Tongue (tissue), 2 donors: Measurements from ENCODE around the gene GNAO1. TPM values are rescaled to one million over a fixed set of nuclear protein-coding genes. Genes with fewer than 3 reads are reported as not detected.
A peak's percentile ranks its signal among the peaks of the same experiment; 100 is the strongest.

Experiments
- DNase-seq: peaks from one replicate; pipeline ENCODE4 v3.0.0-alpha.2; 2015
- total RNA-seq: library from RNA; depleted of rRNA; stranded (reverse); fragments of >200 nt; gene quantifications from one replicate; pipeline ENCODE4 v1.2.3, GENCODE V29; 2014

The GNAO1 gene
- total RNA-seq, 1 donor from 2014 or later = 3.9 TPM

DNA sequence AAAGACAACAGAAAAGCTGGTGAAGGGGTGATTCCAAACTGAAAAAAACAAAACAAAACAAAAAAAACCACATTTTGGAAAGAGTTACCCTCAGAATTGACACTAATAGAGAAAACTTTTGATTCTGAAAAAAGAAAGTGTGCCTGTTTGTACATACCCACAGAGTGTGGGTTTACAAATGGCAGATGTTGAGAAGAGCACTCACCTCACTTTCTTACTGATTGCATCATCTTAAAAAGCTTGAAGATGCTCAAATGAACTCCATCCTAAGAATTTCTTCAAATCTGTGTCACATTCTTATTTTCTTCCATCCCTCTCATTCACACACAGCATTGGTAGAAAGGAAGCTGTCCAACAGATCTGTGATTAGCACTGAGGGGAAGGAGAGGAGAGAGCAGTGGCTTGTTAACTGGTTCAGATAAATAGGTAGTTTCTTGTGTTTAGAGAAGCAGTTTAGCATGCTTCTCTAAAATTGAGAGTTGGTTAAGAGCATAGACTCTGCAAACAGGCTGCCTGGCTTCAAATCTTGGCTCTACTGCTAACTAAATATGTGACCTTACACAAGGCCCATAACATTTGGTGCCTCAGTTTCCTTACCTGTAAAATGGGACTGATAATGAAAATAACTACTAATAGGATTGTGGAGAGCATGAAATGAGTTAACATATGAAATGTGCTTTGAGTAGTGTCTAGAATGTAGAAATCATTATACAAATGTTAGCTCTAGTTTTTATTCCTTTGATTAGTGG, 6.9 kb downstream of the GNAO1 start:
- DNase-seq = no peak

DNA sequence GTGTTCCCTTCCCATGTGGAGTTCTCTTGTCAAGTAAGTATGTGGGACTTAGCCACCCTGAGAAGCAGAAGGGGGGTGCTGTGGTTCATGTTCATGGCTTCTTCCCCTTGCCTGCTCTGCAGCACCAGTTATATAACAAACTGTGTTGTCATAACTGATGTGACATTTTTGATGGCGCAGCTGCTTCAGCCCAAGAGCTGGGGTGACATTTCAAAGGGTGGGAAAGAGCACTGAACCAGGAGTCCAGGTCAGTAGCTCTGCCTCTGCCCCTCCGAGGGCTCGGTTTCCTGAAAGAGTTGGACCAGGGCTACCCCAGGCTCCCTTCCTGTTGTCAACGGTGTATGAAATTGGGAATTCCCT, 7.4 kb downstream of the GNAO1 start:
- DNase-seq = no peak

DNA sequence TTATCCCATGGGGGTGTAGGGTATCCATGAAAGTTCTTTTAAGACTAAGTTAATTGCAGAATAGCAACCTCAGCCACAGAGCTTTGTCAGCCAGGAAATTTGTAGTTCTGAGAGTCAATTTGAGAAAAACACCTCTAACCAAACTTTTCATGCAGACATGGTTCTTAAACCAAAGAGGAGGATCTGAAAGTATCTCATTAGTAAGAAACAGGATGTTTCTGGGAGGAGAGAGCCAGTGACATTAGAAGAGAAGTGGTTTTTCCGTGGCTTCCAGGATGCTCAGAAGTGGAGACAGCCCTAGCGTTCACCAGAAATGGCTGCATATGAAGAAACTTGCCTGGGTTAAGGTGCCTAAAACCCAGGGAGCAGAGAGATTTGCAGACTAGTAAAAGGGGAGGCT, 7.9 kb downstream of the GNAO1 start:
- no peak for DNase-seq

DNA sequence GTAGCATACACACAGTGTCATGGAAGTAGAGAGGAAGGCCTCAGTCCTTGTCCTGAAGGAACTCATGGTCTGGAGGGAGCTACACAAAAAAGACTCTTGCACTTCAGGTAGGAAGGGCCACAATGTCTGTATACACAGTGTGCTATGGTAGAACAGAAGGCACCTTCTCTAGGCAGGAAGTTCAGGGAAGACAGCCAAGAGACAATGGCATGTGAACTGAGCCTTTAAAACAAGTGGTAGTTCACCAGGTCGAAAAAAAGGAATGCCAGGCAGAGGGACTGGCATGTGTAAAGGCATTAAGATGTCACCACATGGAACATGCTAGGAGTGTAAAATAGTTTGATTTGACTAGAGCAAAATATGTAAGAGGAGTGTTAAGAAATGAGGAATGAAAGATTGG, 9.7 kb downstream of the GNAO1 start:
- DNase-seq = no peak

DNA sequence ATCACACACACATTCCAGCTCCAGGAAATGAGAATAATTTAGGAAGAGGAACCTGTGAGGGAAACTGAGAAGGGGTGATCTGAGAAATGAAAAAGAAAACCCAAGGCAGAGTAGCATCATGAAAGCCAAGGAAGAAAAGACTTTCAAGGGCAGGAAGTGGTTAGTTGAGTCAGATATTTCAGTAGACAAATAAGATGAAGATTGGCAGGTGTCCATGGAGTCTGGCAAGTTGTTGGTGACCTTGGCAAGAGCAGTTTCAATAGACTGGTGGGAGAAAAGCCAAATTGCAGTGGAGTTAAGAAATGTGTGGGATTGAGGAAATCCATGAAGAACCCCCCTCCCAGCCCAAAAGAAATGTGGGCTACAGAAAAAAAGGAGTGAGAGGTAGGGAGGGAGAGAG, 10.7 kb downstream of the GNAO1 start:
- no peak for DNase-seq

DNA sequence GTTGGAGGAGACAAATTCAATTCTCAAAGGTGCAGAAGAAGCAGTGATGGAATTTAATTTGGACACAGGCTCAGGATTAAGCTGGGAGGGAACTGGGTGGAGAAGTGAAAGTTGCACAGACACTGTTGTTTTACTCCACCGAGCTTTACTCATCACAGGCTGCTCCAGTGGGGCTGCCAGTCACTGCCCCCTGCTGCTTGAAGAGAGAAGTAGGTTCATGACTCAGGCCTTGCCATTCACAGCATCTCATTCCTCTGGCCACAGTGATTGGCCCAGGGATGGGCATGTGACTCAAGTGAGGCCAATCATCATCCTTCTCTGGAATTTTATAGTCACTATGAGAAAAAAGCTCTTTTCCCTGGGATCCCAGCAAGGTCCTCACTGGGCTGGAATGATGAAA, 11.8 kb downstream of the GNAO1 start:
- DNase-seq = peak; percentile 3

DNA sequence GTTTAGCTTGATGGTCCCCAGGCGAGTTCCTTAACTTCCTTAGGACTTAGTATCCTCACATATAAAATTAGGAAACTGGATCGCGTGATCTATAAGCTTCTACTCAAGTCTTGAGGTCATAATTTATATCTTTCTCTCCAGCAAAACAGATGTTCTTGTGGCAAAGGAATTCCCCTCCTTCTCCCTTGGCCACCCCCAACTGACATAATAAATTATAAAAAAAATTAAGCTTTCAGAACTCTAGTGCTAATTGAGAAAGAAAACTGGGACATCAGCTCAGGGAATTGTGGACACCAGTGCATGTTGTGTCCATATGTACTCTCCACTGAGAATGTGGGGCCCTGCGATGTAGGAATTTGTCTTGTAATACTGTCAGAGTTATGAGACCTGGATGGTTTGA, 13.5 kb downstream of the GNAO1 start:
- DNase-seq = no peak

DNA sequence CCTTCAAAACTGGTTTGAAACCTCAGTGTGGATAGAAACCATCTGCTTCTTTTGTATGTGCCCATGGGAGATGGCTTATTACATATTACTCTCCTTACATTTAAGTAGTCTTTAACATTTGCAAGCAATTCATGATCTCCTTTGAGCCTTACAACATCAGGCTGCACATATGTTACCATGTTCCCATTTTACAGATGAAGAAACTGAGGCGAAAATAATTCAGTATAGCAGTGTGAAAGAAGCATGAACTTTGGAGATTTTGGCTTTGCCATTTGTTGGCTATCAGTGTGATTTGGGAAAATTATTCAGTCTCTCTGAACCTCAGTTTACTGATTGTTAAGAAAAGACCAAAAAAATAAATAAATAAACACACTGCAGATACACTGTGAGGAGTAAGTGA, 15.7 kb downstream of the GNAO1 start:
- DNase-seq = no peak

DNA sequence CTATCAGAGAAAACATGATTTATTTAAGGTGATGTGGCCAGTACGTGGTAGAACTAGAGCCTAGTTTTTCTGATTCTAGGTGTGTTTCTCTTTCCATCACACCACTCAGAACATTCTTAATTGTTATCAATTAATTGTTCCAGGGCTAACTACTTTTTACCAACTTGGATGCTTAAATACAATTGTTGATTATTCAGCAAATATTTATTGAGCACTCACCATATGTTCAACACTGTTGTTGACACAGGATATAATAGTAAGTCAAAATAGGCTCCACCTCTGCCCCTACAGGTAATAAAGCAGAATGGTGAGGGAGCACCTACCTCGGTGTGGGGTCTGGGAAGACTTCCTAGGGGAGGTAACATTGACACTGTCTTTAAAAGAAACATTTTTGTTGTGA, 16.1 kb downstream of the GNAO1 start:
- no peak for DNase-seq

DNA sequence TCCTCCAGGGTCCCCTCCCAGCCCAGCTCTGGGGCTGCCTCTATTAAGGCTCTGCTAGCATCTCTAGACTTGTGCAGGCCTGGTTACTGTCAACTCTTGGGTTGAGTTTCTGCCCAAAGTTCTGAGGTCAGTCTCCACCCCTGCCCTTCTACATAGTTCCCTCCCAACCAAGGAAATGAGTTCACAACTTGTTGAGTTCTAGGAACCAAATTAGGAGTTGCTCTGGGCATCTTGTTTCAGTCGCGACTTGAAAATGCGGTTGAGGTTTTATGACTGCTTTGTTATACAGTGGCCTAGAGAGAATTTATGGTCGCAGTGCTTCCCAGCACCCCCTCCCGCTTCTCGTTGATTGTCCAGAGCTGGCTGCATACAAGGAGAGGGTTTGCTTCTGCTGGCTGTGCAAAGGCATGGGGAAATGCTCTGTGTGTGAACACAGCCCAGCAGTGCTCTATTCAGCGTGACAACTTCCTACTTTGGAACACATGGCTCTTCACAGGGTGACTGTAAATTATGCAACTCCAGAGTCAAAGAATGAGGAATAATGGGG, 20.2 kb downstream of the GNAO1 start:
- DNase-seq = no peak

DNA sequence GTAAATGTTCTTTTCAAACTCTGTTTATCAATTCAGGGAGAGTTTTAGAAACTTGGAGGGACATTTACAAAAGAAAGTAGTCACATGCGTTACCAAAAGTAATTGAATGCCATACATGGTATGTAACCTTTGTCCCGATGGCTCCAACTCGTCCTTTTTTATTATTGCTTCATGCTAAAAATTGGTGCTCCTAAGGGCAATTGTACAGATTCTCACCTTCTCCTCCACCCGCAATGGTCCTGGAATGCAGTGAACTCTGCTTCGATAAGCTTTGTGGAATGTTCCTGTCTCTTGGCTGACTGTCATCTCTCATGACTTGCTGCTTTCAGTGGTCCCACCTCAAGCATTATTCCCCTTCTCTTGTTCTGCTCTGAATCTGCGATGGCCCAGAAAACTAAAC, 20.9 kb downstream of the GNAO1 start:
- DNase-seq = no peak

DNA sequence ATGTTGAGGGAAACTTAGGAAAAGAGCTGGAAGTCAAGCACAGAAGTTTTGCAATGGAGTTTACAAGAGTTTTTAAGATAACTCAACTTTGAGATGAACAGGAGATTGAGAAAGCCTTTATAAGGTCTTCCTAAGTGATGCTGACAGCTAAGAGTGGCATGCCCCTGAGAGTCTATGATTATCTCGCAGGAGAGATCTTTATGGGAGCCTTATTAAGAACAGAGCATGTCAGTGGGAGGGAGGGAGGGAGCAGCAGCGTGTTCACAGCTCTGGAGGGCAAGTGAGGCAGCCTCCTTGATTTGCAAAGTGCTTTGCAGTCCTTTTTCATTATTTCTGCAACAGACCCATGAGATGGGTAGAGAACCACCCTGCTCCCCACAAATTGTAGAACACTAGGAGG, 30.7 kb downstream of the GNAO1 start:
- DNase-seq = no peak

DNA sequence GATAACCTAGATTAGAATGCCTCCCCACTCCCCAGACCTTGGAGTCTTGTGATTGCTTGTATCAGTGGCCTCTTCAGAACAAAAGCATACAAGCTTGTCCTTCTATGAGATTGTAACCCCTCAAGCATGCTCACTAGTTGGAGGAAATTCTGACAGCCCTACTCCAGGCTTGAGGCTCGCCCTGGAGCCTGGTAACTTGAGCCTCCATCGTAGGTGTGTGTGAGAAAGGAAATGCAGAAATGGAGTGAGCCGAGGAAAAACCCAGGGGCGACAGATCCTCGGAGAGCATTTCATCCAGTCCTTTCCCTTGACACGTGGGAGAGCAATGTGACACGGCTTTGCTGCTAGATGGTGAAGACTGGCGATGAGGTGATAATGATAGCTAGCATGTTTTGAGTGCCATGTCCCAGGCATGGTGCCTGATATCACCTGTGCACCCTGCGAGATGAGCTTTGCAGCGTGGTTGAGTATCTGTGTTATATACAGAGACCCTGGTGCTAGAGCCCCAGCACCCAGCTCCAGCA, 31.2 kb downstream of the GNAO1 start:
- no peak for DNase-seq

DNA sequence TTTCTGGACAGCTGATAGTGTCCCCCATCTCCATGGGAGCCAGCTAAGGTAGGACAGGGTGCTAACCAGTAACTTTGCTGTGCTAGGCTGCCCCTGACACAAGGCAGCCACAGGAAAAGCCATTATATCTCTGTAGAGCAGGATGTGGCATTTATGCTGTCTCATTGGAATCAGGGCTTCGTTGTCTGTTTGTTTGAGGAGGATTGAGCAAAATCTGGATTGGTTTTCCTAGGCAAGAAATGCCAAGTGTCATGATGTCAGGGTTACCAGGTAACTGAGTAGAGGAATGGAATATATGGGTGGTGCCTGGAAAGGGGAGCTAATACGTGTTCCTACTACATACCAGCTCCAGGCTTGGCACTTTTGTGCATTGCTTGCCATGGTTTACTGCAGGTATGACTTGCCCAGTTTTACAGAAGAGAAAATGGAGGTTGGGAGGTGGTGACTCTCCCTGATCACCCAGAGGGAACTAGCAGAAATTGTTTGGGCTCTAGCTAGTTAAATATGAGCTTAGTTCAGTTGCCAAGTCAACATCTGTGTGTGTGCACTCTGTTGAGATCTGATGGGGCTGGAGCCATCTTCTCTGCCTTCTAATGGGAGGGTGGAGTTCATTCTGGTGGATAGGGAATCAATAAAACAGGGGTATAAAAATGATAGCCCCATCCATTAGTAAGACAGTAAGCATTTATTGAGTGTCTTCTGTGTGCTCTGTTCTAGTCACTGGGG, 33.9 kb downstream of the GNAO1 start:
- DNase-seq = no peak

DNA sequence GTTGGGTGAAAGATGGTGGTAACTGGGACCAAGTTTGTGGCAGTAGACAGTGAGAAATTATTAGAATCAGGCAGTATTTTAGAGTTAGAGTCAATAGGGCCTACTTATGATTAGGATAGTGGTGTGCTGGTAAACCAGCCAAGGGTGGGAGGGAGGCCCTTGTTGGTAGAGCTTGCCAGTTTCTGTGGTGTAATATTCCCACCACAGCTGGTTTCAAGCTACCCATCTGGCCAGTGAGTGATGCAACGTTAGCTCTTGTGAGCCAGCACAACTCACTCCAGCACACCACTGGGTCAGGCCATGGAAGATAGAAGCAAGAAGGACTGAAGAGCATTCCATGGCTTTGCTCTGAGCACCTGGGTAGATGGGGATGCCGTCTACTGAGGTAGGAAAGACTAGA, 34.9 kb downstream of the GNAO1 start:
- no peak for DNase-seq

DNA sequence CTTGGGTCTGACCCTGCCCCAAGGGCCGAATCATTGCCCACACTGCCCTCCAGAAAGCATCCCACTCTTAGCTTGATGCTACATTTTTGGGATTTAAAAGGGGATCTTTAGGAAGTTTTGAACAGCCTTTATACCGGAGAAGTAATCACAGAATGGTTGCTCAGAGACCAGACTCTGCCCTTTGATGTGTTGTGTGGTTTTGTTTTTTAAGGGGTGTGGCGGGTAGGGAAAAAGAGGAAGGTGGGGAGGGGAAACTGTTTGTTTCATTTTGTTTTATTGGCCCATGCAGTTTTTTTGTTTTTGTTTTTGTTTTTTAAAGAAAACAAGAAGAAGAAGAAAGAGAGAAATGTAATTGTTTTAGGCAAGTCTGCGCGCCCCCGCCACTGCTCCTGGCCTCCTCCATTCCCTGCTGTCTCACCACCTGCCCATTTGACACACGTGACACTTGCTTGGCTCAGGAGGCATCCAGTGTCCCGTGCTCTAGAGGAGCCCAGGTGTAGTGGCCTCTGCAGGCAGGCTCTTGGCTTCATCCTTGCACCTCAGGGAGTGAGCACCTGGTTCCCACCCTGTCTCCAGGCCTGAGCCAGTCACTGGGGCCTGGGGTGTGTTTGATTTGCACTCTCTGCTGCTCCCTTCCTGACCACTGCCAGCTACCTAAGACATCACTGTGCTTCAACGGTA, 35.7 kb downstream of the GNAO1 start:
- no peak for DNase-seq

DNA sequence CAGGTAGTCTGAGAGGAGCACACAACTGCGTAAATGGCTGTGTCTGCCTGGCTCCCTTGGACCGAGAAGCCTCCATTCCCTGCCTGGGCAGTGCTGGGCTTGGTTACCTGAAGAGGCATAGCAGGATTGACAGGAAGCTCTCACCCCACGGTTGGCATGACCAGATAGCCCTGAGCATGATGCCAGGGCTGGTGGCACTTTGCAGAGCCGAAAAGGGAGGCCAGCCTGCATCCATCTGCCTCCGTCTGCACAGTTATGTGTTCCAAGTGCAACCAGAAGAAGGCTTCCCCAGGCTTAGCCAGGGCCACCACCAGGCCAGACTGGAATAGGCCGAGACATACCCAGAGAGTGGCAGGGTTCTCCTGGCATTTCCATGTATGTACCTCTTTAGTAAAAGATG, 36.6 kb downstream of the GNAO1 start:
- no peak for DNase-seq

DNA sequence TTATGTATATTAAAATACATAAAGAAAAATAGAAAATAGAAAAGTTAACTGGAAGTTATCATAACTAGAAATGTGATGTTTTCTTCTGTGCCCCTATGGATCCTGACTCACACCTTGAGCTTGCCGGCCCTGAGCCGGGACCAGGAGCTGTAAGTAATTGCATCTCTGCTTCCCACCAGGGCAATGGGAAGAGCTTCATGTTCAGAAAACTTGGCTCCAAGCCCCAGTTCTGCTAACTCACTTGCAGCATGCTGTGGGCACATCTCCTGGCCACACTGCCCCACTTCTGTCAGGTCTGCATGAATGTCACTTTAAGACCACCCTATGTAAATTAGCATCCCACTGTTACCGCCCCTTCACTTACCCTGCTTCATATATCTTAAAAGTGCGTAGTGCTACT, 37.2 kb downstream of the GNAO1 start:
- DNase-seq = no peak

DNA sequence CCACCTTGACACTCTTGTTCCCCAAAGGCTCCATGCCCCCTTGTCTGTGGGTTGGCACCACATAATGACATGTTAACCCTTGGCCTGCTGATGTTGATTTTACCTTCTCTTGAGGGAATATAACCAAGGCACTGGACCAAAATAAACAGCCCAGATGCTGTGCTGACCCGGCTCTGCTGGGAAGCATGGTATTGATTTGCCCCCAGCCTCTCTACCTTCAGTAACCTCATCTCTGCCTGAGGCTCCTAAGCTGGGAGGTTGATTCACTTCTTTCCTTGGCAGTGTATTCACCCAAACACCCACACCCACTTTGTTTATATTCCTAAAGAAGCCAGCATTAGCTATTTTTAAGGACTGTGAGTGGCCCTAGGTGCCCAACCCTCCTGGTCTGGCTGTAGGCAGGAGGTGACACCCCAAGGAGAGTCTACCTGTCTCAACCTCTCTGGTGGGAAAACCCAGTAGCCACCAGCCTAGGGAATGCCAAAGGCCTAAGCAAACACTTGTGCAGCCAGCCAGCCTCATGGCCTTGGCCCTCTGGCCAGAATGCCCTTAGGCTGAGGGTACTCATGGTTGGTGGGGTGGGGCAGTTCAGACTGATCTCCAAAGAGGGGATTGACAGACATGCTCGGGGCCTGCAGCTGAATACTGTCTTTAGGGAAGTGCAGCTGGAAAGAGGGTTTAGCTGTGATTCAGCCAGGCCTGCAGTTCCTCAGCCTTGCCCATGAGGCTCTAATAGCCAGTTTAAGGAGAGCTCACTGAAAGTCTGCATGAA, 42.7 kb downstream of the GNAO1 start:
- no peak for DNase-seq

DNA sequence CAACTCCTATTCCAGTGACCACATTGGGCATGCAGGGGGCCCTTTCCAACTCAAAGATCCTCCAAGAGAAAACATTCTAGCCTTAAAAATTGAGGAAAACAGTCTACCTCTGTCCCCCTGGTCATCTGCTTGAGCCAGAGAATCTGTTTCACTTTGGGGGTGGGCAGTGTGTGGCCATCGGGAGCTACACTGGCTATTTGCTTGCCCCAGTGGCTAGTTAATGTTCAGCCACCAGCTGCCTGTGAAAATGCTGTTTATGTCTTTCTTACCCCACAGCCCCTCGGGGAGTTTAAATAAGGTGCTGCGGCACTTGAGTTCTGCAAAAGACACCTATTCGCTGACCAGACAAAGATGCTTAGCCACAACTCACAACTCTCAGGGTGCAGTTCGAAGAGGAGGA, 43.4 kb downstream of the GNAO1 start:
- DNase-seq = no peak

DNA sequence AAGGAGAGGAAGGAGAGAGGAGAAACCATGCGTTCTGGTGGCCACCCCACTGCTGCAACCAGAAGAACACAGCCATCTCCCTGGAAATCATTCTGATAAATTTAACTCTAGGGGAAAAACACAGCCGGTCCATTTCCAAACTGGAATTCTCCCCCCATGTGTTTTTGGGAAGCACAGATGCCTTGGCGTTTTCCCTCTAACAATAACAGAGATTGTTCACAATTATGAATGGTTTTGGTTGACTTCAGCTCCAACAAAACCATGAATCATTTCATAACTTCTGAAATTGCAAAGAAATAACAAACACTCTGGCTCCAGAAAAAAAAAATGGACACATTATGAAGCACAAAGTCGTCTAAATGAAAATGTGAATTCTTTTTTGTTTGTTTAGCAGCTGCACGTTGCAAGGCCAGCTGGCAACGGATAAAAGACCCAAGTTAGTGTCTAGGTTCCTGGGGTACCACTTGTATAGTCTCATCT, 46.2 kb downstream of the GNAO1 start:
- DNase-seq = peak; percentile 36

DNA sequence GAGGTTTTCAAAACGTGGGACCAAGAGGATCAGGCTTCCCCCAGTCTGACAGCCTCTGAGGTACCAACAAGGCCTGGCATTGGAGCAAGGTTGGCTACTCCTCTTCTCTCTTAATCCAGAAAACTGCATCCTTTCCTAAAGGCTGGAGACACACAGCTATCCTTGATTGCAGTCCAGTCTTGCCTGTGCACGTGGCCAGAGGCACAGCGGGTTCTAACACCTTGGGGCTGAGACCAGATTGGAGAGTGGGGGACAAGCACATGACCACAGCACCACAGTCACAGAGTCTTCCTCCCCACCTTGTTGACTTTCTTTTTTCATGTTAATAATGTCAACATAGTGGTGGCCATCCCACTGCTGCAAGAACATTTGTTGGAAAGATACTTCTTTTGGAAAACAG, 46.9 kb downstream of the GNAO1 start:
- DNase-seq = no peak
